Mesenchymal stem cell (in vitro differentiated cells and primary cell): ENCODE measurements around the gene RAD9B.
A peak's percentile ranks its signal among the peaks of the same experiment; 100 is the strongest.
"Not testable (repeated sequence)": the region's sequence is repeated elsewhere in the genome, so short reads cannot be mapped to it uniquely, and the experiment has no call there.

Experiments used
- DNase-seq: peaks from one replicate; pipeline ENCODE4 v3.0.0-alpha.2; 2013
- H2AFZ ChIP-seq: one replicate; pipeline ENCODE4 v1.6.1; 2013; ENCODE audit warnings: low read depth, mild to moderate bottlenecking, control low read depth, inconsistent platforms, low read length, moderate library complexity
- H2AK5ac ChIP-seq: 2 replicates; pipeline ENCODE4 v1.6.1; 2013; ENCODE audit warnings: low read length, moderate library complexity, mild to moderate bottlenecking, inconsistent platforms; ENCODE audit not compliant: severe bottlenecking
- H2BK120ac ChIP-seq: one replicate; pipeline ENCODE4 v1.6.1; 2013; ENCODE audit warnings: low read depth, mild to moderate bottlenecking, inconsistent platforms, low read length, moderate library complexity
- H2BK12ac ChIP-seq, 2 experiments: one replicate each; pipeline ENCODE4 v1.6.1; 2013; ENCODE audit warnings: inconsistent platforms in 2 of 2, low read length in 2 of 2, mild to moderate bottlenecking in 2 of 2, moderate library complexity in 2 of 2, control low read depth in 1 of 2
- H2BK15ac ChIP-seq: one replicate; pipeline ENCODE4 v1.6.1; 2013; ENCODE audit warnings: mild to moderate bottlenecking, low read depth, inconsistent platforms; ENCODE audit not compliant: poor library complexity, severe bottlenecking
- H2BK5ac ChIP-seq: 2 replicates; pipeline ENCODE4 v1.6.1; 2013; ENCODE audit warnings: low read depth, mild to moderate bottlenecking, low read length, control low read depth, inconsistent platforms; ENCODE audit not compliant: poor library complexity, severe bottlenecking
- H3K14ac ChIP-seq, 2 experiments: one replicate each; pipeline ENCODE4 v1.6.1; 2013; ENCODE audit warnings: inconsistent platforms in 2 of 2, low read length in 2 of 2, control low read depth in 1 of 2, mild to moderate bottlenecking in 1 of 2, moderate library complexity in 1 of 2
- H3K18ac ChIP-seq, 2 experiments: one replicate each; pipeline ENCODE4 v1.6.1; 2013; ENCODE audit warnings: inconsistent platforms in 2 of 2, low read length in 2 of 2, control low read depth in 1 of 2, low read depth in 1 of 2, mild to moderate bottlenecking in 1 of 2
- H3K23ac ChIP-seq, 2 experiments: one replicate each; pipeline ENCODE4 v1.6.1; 2013; ENCODE audit warnings: inconsistent platforms in 2 of 2, low read length in 2 of 2, mild to moderate bottlenecking in 2 of 2, moderate library complexity in 2 of 2, control low read depth in 1 of 2
- H3K27ac ChIP-seq: 2 replicates; pipeline ENCODE4 v1.5.1; 2013; ENCODE audit warnings: mild to moderate bottlenecking, moderate library complexity, low read length, control low read depth, inconsistent platforms; ENCODE audit not compliant: poor library complexity, severe bottlenecking
- H3K27me3 ChIP-seq, 2 experiments: 2 replicates each; pipeline versions ENCODE4 v1.6.1 to v1.7.0; 2013; ENCODE audit warnings: low read length in 2 of 2, mild to moderate bottlenecking in 2 of 2, moderate library complexity in 2 of 2, control low read depth in 1 of 2, inconsistent platforms in 1 of 2; ENCODE audit not compliant: control insufficient read depth in 1 of 2, insufficient read depth in 1 of 2
- H3K36me3 ChIP-seq, 2 experiments: 2 replicates each; pipeline versions ENCODE4 v1.6.1 to v1.7.0; 2013; ENCODE audit warnings: low read length in 2 of 2, control low read depth in 1 of 2, inconsistent platforms in 1 of 2, low read depth in 1 of 2, mild to moderate bottlenecking in 1 of 2; ENCODE audit not compliant: insufficient read depth in 2 of 2, control insufficient read depth in 1 of 2
- H3K4ac ChIP-seq, 2 experiments: one replicate each; pipeline ENCODE4 v1.6.1; 2013; ENCODE audit warnings: inconsistent platforms in 2 of 2, low read length in 2 of 2, mild to moderate bottlenecking in 2 of 2, moderate library complexity in 2 of 2, control low read depth in 1 of 2, low read depth in 1 of 2
- H3K4me1 ChIP-seq: 2 replicates; pipeline ENCODE4 v1.6.1; 2013; ENCODE audit warnings: low read depth, low read length, control low read depth; ENCODE audit not compliant: control insufficient read depth, insufficient read depth
- H3K4me2 ChIP-seq: 2 replicates; pipeline ENCODE4 v1.6.1; 2013; ENCODE audit warnings: low read length, mild to moderate bottlenecking, inconsistent platforms; ENCODE audit not compliant: poor library complexity, severe bottlenecking
- H3K4me3 ChIP-seq, 2 experiments: 2 replicates each; pipeline versions ENCODE4 v1.5.1 to v1.7.0; 2013; ENCODE audit warnings: low read length in 2 of 2, mild to moderate bottlenecking in 2 of 2, control low read depth in 1 of 2, low read depth in 1 of 2; ENCODE audit not compliant: insufficient read depth in 1 of 2
- H3K79me1 ChIP-seq: replicated peaks from 2 replicates; pipeline ENCODE4 v1.6.1; 2013; ENCODE audit warnings: mild to moderate bottlenecking, control low read depth, low read length, inconsistent platforms; ENCODE audit not compliant: poor library complexity, severe bottlenecking
- H3K9ac ChIP-seq: 2 replicates; pipeline ENCODE4 v1.7.0; 2013; ENCODE audit warnings: mild to moderate bottlenecking, low read length, moderate library complexity
- H3K9me3 ChIP-seq: 2 replicates; pipeline ENCODE4 v1.7.0; 2013; ENCODE audit warnings: mild to moderate bottlenecking, low read length; ENCODE audit not compliant: control insufficient read depth
- H4K8ac ChIP-seq: one replicate; pipeline ENCODE4 v1.6.1; 2013; ENCODE audit warnings: inconsistent platforms, mild to moderate bottlenecking, low read length, moderate library complexity
- H4K91ac ChIP-seq: one replicate; pipeline ENCODE4 v1.6.1; 2013; ENCODE audit warnings: mild to moderate bottlenecking, low read length, inconsistent platforms
- WGBS: methylation state at CpG from one replicate; pipeline ENCODE4 v1.1.7; 2013; ENCODE audit warnings: mixed read lengths; 5-methylcytosine and 5-hydroxymethylcytosine counted together

RAD9B gene

GRCh38 chr12:110520876-110521712 lies 19.0 kb downstream of the RAD9B start:
- not testable (repeated sequence) for H3K79me1 ChIP-seq, H2BK15ac ChIP-seq, H3K4me1 ChIP-seq, H3K14ac ChIP-seq, DNase-seq, H3K18ac ChIP-seq, H2BK12ac ChIP-seq, H2BK120ac ChIP-seq, H3K36me3 ChIP-seq, H4K91ac ChIP-seq, H3K23ac ChIP-seq, H3K27ac ChIP-seq, H2AFZ ChIP-seq, H4K8ac ChIP-seq, H3K4me2 ChIP-seq, H3K9me3 ChIP-seq, H2AK5ac ChIP-seq, H3K9ac ChIP-seq, H3K27me3 ChIP-seq, H3K4me3 ChIP-seq, H2BK5ac ChIP-seq, H3K4ac ChIP-seq
- WGBS: 98% methylated on average over 11 of the region's 11 CpGs

- Histone ChIP-seq H3K14ac (no peak overlapping the region), H3K18ac (no peak overlapping the region), H2BK120ac (no peak overlapping the region), H3K79me1 (peaks cover 5% of the 10 kb centered on the region), H3K4me2 (no peak overlapping the region), H4K8ac (peak overlapping the region; percentile 28), H2AFZ (no peak overlapping the region), H3K4ac (no peak overlapping the region), H3K4me3 (no peak overlapping the region), H2BK15ac (no peak overlapping the region), H3K4me1 (no peaks in the 10 kb centered on the region), H4K91ac (no peak overlapping the region), H2AK5ac (no peak overlapping the region), H3K23ac (no peak overlapping the region), H3K27me3 (no peaks in the 10 kb centered on the region), H3K36me3 (peaks cover 6 to 13% of the 10 kb centered on the region in 2 experiments), H2BK12ac (no peak overlapping the region), H3K27ac (no peak overlapping the region), H3K9me3 (no peaks in the 10 kb centered on the region), H2BK5ac (no peak overlapping the region), H3K9ac (no peak overlapping the region)
- DNase-seq: no peak
- 92% methylated on average over 5 of the region's 6 CpGs for WGBS
Measured at GRCh38 chr12:110528277-110528839, 26.2 kb downstream of the RAD9B start.

DNA sequence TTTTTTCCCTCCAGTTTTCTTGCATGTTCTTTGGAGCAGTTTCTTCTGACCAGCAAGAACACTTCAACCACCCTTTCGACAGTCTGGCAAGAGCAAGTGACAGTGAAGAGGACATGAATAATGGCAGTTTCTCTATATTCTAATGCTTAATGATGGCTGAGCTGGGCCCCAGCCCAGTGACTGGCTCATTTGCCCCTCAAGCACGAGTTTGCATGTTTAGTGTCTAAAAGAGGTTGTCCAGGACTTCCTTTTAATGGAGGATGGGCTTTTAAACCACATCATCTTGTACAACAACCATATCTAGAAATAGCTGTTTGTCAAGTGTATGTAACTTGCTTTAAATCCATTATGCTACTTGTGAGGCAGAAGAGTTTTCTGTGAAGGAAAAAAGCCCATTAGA lies 28.4 kb downstream of the RAD9B start:
- no peak overlapping the region for H3K9ac ChIP-seq
- no peak overlapping the region for H3K14ac ChIP-seq
- peak; percentile 38 for DNase-seq
- no peak overlapping the region for H4K8ac ChIP-seq
- H3K27me3 ChIP-seq: no peaks in the 10 kb centered on the region
- H2BK5ac ChIP-seq: no peak overlapping the region
- no peak overlapping the region for H4K91ac ChIP-seq
- H2AFZ ChIP-seq: no peak overlapping the region
- H3K23ac ChIP-seq: no peak overlapping the region
- no peak overlapping the region for H3K4me3 ChIP-seq
- no peaks in the 10 kb centered on the region for H3K4me1 ChIP-seq
- 88% methylated on average over 1 of the region's 2 CpGs for WGBS
- H3K4me2 ChIP-seq: no peak overlapping the region
- no peaks in the 10 kb centered on the region for H3K9me3 ChIP-seq
- H2BK15ac ChIP-seq: no peak overlapping the region
- H3K79me1 ChIP-seq: peaks cover 7% of the 10 kb centered on the region
- H2BK120ac ChIP-seq: no peak overlapping the region
- H3K36me3 ChIP-seq: peaks cover 6 to 27% of the 10 kb centered on the region in 2 experiments
- H3K4ac ChIP-seq: no peak overlapping the region
- no peak overlapping the region for H2BK12ac ChIP-seq
- no peak overlapping the region for H3K18ac ChIP-seq
- no peak overlapping the region for H2AK5ac ChIP-seq
- no peak overlapping the region for H3K27ac ChIP-seq

GRCh38 chr12:110531741-110532333 lies 29.7 kb downstream of the RAD9B start:
- no peak overlapping the region for H4K8ac ChIP-seq
- H3K9me3 ChIP-seq: no peaks in the 10 kb centered on the region
- H3K4ac ChIP-seq: no peak overlapping the region
- no peak overlapping the region for H2BK12ac ChIP-seq
- no peak overlapping the region for H3K9ac ChIP-seq
- H3K18ac ChIP-seq: no peak overlapping the region
- H2AFZ ChIP-seq: no peak overlapping the region
- H3K4me2 ChIP-seq: no peak overlapping the region
- DNase-seq: peak; percentile 48
- 70% methylated on average over 1 of the region's 2 CpGs for WGBS
- no peak overlapping the region for H3K4me3 ChIP-seq
- peaks cover 6 to 41% of the 10 kb centered on the region in 2 experiments for H3K36me3 ChIP-seq
- H2BK5ac ChIP-seq: no peak overlapping the region
- no peaks in the 10 kb centered on the region for H3K4me1 ChIP-seq
- no peak overlapping the region for H4K91ac ChIP-seq
- no peak overlapping the region for H2AK5ac ChIP-seq
- no peak overlapping the region for H3K27ac ChIP-seq
- H2BK15ac ChIP-seq: no peak overlapping the region
- H2BK120ac ChIP-seq: no peak overlapping the region
- no peak overlapping the region for H3K14ac ChIP-seq
- no peaks in the 10 kb centered on the region for H3K27me3 ChIP-seq
- no peak overlapping the region for H3K23ac ChIP-seq
- H3K79me1 ChIP-seq: peaks cover 11% of the 10 kb centered on the region
